ENCODE measurements around the gene ARHGAP23.
"Not testable (repeated sequence)": the region's sequence is repeated elsewhere in the genome, so short reads cannot be mapped to it uniquely, and the experiment has no call there.

The ARHGAP23 gene

DNA sequence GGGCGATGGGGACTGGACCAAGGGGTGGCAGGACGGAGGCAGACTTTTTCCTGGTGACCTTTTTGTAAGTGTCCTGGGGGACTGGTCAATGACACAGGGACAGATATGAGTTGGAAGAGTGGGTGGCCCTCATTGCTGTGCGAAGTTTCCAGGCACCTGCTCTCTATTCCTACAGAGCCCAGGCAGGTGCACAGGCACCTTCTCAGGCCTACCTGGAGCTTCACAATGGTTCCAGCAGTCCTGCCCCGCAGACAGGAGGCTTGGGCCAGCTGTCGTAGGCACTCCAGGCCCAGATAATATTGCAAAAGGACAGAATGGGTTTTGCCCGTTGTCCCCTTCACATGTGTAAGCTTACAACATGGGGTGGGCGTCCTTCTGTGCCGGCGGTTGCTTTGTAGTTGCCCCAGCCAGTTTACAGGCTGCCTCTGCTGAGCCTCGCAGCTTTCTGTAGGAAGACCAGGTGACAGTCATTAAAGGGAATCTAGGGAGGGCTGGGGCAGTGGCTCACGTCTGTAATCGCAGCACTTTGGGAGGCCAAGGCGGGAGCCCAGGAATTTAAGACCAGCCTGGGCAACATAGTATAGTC lies 84.3 kb downstream of the ARHGAP23 start:
- DNase-seq (no peak), ATAC-seq (no peak)

DNA sequence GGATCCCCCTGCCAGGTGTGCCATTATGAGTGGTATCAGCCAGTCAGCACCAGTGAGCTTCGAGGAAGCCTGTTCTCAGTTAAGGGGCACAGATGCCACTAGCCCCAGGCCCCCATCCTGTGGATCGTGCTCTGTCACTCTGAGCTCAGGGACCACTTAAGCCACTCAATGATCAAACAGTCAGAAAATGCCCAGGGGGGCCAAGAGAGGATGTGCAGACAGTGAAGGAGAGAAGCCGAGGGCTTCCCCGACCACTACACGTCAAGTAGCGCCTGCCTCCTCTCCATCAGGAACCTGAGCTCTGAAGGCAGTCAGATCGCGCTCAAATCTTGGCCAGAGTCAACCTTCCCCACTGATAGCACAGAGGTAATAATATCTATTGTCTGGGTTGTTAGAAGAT lies 98.3 kb downstream of the ARHGAP23 start:
- ATAC-seq = not testable (repeated sequence)

DNA sequence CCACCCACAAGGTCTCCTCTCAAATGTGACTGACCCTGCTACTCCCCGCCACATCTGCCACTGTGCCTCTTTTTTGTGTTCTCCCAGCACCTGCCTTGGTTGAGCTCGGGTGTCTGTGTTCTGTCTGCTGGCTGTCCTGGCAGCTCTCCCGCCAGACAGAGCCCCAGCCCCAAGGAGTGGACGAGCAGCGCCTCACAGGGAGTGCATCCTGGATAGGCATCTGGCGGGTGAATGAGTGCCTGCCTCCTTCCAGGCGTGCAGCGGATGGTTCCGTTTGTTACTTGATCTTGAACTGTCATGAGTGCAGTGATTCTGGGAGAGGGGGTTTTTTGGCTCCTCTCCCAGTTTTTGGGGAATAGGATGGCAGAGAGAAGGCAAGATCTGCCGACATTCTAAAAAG lies 99.9 kb downstream of the ARHGAP23 start:
- not testable (repeated sequence) for ATAC-seq, DNase-seq

More for the DNA sequence above, 98.3 kb downstream of the ARHGAP23 start:
- not testable (repeated sequence) for DNase-seq

DNA sequence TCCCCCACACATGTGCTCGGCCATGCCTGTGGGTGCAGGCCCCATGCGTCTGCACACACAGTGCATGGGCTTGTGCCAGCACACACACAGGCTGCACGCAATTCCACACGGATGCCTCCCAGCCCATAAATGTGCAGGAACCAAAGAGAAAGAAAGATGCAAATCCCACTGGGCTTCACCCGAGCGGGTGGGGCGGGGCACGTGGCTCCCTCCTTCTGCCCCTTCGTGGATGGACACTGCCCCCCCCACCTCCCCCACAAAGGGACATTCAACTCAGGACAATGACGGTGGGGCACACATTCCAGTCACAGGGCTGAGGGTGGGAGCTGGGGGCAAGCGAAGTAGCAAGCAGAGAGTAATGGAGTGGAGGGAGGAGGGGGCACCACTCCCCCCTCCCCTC lies 102.6 kb downstream of the ARHGAP23 start:
- not testable (repeated sequence) for DNase-seq, ATAC-seq

DNA sequence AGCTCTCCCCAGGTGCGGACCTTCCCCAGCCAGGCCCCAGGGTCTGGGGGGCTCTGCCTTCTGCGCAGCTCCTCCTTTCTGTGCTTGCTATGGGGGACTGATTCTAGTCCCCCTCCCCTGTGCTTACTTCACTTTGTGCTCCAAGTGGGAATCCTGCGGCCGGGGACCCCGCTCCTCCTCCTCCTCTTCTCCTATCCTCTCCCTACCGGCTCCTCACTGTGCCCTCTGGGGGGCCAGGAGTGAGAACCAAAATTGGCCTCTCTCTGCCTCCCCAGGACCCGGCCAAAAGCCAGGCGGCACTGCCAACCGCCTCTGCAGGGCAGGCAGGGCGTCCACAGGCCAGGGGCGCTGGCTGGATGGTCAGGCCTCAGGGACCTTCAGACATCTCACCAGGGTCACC lies 103.5 kb downstream of the ARHGAP23 start:
- not testable (repeated sequence) for ATAC-seq, DNase-seq

DNA sequence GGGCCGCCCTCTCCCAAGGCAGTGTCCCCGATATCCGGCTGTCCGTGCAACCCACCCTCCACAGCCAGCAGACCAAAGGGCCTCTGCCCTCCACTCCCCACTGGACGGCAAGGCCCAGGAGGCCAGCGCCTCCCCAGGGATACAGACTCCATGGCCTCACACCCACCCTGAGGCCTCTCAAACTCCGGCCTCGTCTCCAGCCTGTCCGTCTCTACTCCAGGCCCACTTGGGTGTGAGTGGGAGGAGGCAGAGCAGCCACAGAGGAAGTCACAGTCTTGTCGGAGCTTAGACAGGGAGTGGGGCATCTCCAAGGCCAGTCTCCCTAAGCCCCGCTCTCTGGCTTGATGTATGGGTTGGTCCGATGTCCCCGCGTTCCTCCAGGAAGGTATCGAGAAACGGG lies 104.2 kb downstream of the ARHGAP23 start:
- DNase-seq (no peak), ATAC-seq (no peak)

DNA sequence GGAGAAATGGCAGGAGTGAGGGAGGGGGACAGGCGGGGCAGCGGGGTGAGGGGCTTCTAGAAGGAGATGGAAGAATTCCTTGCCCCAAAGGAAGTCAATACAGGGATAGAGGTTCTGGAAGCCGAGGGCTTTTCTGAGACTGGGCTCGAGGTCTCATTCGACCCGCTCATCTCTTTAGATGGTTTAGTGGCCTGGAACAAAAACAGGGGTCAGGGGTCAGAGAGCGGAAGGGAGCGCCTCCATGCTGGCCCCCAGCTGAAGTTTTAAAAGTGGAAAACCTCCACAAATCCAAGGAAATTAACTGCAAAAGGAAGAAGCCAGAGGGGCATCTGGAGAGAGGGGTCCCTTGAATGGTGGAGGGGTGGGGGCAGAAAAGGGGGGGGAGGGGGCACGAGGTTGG lies 105.0 kb downstream of the ARHGAP23 start:
- ATAC-seq = no peak
- DNase-seq = no peak

DNA sequence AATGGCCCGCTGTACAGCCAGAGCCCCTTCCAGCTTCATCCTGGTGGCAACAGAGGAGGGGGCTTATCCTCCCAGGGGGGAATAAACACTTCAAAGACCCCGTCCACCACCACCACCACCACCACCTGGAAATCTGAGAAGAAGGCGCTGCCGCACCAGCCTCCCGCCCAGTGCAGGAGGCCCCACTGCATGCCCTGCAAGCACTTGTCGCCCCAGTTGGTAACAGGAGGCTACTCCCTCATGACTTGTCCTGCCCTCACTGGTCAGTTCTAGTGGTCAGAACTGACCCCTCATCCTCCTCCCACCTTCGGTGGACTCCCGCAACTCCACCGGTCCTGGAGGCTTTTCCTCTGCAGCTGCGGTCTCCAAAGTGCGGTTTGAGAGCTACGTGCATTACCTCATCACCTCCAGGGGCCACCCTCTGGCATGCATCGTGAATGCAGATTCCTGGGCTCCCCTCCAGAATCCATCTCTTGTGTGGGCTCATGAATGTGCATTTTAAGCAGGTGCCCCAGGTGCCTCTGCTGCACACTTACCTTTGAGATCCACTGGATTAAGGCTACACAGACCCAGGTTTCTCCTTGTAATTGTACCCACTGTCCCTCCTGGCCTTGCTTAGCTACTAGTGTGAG lies 105.7 kb downstream of the ARHGAP23 start:
- ATAC-seq = no peak
- no peak for DNase-seq

DNA sequence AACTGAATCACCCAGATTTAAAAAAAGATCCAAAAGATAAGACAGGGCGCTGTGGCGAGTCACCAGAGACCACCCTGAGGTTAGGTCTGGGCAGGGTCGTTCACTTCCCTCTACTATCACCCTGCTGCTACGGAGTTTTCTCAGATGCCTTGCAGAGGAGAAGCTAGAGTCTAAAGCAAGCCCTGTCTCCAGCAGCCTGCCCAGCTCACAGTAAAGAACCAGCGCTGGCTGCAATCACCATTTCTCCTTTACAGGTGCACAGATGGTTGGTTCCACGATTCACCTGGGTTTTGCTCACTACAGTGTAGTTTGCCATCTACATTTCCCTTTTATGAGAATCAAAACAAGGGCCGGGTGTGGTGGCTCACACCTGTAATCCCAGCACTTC lies 106.2 kb downstream of the ARHGAP23 start:
- no peak for DNase-seq
- no peak for ATAC-seq

DNA sequence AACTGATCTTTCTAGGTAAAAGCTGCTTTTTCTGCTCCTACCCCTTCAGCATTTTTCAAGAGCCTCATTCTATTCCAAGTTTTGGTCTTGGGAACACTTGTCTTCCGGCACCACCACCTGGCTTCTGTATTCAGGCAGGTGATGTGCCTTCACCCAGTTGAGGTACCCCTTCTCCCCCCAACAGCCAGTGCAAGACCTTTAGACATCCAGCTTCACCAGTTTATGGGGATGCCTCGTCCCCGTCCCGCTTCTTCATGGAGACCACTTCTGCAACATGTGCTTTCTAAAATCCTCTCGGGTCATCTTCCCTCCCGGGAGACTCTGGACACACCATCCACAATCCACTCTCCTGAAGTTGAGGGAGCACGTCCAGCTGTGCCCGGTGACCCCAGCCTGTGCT lies 107.6 kb downstream of the ARHGAP23 start:
- ATAC-seq = no peak

DNA sequence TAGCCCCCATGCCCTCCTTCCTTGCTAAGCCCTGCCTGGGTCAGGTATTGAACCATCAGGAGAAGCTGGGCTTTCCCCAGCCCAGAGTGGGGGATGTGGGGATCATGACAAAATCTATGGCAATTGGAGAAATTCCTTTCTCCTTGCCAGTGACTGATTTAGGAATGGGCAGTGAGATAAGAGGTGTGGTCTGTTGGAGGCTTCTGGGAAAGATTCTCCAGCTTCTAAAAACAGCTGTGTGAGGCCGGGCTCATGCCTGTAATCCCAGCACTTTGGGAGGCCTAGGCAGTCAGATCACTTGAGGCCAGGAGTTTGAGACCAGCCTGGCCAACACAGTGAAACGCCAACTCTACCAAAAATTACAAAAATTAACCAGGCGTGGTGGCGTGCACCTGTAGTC lies 108.4 kb downstream of the ARHGAP23 start:
- ATAC-seq (no peak), DNase-seq (no peak)

More for the DNA sequence above, 107.6 kb downstream of the ARHGAP23 start:
- DNase-seq = no peak

DNA sequence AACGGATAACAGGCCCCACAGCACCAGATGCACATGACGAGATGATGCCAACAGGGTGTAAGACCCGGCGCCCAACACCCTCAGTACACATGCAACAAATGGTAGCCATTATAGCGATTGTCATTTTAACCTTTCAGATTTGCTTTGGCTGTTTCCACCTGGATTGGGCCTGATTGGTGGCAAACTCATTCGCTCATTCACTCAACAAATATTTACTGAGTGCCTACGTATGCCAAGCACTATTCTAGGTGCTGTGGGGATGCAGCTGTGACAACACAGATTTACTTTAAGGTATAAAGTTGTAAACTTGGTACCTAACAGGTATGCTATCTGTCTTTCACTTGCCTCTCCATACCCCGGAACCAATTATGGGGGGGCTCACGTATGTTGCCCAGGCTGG lies 110.6 kb downstream of the ARHGAP23 start:
- ATAC-seq = no peak

DNA sequence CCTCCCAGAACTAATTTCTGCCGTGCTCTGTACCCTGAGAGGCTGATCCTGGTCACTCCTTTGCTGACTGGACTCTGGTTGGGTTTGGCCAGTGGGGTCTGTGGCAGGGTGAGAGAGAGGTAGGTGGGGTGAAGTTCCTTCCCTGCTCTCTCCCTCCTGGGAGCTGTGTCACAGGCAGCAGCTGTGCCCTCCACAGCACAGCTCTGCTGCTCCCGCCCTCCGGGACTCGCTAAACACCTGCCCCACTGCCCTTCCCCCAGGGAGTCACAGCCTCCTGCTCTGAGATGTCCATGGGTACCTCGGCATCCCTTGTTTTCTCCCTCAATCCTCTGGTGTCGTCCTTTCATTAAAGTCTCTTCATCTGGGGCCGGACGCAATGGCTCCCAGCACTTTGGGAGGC lies 111.1 kb downstream of the ARHGAP23 start:
- ATAC-seq (no peak), DNase-seq (no peak)

More for the DNA sequence above, 110.6 kb downstream of the ARHGAP23 start:
- no peak for DNase-seq

DNA sequence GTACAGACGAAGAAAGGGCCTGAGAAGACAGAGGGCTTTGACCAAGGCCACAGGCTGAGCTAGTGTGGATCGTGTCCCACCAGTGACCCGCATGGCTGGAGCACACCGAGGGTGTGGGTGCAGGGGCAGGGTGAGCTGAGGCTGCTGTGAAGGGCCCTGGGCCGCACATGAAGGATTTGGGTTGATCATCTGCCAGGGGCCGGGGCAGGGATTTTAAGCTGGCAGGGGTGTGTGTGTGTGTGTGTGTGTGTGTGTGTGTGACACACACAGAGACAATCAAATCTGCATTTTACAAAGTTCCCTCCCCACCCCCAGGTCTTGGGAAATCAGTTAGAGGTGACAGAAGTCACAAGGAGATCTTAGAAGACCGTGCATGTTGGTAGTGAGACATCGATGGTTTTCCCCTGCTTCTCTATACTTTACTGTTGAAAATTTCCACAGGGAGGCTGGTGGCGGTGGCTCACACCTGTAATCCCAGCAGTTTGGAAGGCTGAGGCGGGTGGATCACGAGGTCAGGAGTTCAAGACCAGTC lies 112.3 kb downstream of the ARHGAP23 start:
- no peak for ATAC-seq
- DNase-seq = no peak

DNA sequence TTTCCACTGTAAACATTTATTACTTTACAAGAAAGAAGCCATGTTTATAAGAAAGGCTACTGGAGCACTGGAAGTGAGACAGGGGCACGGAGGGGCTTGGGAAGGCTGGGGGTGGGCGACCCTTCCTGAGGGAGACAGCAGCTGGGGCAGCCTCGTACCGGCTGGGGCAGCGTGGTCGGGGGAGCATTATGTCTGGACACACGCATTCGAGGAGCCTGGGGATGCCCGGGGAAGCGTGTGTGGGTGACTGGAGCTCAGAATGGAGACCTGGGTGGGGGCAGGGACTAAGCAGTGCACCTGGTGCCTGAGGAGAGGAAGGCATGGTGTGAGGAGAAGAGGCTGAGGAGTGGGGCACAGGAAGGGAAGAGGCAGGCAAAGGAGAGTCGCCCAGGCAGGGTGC lies 113.0 kb downstream of the ARHGAP23 start:
- DNase-seq = no peak
- ATAC-seq = no peak

DNA sequence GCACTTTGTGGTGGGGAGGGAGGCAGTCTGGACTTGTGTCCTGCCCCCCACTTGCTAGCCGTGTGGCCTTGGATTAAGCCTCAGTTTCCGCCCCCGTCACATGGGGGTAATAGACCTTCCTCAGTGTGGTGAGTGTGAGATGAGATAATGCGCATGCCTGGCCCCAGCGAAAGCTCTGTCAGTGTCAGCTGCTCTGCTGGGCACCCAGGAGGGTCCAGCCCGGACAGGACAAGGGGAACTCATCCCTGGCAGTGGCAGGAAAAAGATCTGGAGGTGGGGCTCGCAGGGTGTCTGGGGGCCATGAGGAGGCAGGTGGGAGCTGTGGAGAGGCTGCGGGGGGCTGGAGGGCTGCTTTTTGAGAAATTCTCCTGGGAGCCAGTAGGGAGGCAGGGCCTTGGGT lies 114.0 kb downstream of the ARHGAP23 start:
- ATAC-seq = no peak
- DNase-seq = no peak

DNA sequence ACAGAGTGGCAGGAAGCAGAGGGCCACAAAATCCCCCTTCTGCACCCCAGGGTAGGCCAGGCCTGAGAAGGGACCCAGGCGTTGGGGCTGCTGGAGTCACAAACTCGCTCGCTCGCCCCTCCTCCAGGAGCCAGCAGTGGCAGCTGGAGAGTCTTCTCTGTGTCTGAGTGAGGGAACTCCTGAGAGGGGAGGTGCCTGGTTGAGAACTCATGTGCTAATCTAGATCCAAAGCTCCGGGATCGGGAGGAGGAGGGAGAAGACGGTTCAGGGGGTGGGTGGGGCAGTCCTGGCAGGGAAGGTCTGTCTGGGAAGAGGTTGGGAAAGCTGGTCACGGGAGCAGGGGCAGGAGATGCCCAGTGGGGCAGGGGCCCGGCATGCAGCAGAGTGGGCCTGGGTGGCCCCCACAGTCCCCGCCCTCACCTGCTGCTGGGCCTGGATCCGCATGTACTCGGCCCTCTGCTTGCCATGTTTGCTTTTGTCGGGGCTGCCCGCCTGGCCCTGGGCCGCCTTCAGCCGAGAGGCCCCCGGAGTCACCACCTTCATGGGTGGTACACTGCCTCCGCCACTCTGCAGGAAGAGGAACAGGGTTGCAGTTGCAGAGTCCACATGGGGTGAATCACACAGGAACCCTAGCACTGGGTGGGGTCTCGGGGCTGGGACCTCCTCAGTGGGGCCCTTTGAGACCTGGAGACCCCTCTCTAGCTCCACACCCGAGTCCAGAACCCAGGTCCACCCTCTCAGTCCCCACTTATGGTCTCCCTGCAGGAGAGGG lies 115.3 kb downstream of the ARHGAP23 start:
- ATAC-seq (no peak), DNase-seq (no peak)

DNA sequence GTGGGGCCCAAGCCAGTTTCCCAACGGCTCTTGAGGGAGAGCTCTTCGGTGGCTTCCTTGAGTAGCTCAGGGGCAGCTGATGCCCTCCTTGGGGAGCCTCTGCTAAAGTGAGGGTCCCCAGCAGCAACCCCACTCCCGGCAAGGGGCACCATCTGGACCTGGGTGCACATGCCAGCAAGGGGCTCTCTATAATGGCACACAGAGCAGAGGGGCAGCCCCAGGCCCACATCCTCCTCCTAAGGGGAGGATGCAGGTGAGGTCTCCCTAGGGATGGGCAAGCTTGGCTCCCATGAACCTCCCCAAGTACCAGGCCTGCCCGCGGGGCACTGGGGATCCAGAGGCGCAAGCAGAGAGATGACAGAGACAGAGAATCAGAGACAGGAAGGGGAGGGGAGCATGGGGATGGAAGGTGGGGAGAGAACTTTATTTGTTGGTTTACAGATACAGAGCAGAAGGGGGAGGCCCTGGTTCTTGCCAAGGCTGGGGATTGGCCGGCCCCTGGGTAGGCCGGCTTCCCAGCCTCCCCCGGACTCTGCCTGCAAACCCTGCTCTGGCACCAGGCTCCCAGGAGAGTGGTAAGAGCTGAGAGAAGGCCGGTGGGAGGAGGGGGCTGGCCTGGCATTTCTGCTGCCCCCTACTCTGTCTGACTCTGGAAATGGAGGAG lies 116.0 kb downstream of the ARHGAP23 start:
- DNase-seq (no peak), ATAC-seq (no peak)

DNA sequence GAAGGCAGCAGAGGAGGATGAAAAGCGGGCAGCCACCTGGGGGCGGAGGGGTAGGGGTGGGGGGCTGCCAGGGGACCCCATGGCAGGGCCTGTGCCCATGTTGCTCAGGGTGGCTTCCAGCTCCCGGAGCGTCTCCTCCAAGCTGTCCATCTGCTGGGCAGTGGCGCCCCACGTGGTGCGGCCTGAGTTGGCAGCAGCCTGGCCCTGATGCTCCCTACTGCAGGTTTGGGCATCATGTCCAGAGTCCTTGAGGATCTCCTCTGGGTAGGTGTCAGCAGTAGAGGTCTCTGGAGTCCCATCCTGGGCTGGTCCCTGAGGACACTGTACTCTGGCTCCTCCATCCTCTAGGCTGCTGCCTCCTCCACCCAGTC lies 116.6 kb downstream of the ARHGAP23 start:
- ATAC-seq = no peak
- no peak for DNase-seq

DNA sequence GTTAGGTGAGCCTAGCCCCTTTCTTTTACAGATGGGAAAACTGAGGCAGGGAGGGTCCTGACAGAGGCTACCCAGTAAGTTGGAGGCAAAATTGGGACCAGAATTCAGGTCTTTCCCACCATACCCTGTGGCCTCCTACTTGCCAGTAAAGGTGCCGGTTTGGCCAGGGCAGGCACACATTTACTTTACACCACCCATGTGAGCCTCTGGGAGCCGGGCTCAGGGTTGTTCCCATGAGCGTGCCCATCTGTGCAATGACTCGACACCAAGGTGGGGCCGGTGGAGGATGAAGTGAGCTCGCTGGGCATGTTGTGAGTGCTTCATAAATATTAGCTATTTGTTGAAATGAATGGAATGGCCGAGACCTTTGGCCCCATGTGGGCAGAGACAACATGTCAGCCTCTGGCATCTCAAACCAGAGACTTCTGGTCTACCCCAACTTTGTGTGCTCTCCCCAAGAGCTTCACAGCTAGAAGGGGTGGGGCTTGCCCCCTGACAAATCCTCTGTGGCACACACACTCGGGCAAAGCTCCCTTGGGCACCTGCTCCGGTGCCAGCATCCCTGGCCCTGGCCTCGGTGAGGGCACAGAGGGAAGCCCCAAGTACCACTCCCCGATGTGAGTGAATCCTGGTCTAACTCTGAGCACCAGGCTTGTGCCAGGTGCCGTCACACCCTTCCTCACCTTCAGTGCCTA lies 117.4 kb downstream of the ARHGAP23 start:
- ATAC-seq (no peak), DNase-seq (no peak)

DNA sequence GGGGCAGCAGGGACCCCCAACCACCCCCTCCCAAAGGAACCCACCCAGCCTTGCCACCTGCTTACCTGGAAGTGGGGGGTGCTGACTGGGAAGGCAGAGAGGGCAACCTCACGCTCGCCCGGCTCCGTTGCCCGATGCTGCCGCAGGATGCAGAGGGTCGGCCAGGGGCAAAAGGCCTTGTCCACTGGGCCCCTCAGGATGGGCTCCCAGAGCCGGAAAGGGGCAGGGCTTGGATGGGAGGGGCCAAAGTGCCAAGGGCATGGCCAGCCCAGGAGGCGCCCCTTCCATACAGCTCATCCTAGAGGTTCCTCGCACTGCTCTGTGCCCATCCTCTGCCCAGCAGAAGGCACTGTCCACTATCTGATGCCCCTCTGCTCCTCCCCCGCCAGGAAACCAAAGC lies 118.1 kb downstream of the ARHGAP23 start:
- DNase-seq (no peak), ATAC-seq (no peak)

DNA sequence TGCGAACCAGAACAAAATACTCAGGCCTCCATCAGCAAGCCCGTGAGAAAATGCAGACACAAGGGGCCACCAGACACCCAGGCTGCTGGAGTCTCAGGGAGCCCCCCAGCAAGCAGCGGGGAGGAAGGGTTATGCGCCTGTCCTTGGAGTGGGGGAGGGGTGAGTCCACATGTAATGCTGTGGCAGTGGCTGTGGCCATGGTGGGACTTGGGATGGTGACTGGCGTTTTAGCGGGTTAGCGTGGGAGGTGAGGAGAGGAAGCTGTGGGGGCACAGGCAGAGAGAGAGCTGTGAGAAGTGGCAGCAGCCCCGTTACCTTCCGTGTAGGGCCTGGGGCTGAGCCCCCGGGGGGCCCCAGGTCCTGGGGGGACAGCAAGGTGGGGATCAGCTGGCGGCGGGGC lies 119.2 kb downstream of the ARHGAP23 start:
- no peak for DNase-seq
- ATAC-seq = no peak
